Transverse colon (tissue), 3 donors: ENCODE measurements around the gene EDN2.

Experiments
- CTCF ChIP-seq, 5 experiments: fragments of 200-600 bp in 3 of 5; fragments of 450-650 bp in 2 of 5; sonication (generic) in 3 of 5; IDR thresholded peaks; 1 replicate in 2 of 5; 2 replicates in 3 of 5; pipeline ENCODE4 v1.5.1; 2016 to 2017; ENCODE audit warnings: antibody characterized with exemption in 5 of 5, inconsistent platforms in 3 of 5, mild to moderate bottlenecking in 2 of 5, moderate library complexity in 1 of 5
- POLR2A ChIP-seq: fragments of 450-650 bp; IDR thresholded peaks from one replicate; pipeline ENCODE4 v1.6.1; 2016; ENCODE audit warnings: antibody characterized with exemption, mild to moderate bottlenecking, moderate library complexity

GRCh38 chr1:41503538-41504113, 19.1 kb upstream of the EDN2 start:
- TF ChIP-seq CTCF (IDR thresholded peaks at IDR 0.05) (no peak), POLR2A (no peak)
